ENCODE measurements around the gene BAZ1B.

DNA sequence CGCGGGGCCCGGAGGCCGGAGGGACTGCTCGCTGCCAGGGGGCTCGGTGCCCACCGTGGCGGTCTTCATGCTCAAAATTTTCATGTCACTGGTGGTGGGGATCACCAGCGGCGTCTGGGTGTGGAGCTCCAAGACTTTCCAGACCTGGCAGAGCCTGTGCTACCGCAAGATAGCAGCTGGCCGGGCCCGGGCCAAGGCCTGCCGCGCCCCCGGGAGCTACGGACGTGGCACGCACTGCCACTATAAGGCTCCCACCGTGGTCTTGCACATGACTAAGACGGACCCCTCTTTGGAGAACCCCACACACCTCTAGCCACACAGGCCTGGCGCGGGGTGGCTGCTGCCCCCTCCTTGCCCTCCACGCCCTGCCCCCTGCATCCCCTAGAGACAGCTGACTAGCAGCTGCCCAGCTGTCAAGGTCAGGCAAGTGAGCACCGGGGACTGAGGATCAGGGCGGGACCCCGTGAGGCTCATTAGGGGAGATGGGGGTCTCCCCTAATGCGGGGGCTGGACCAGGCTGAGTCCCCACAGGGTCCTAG lies 86.6 kb downstream of the BAZ1B start:
- no peak for TF ChIP-seq SMC3 (conservative IDR thresholded peaks at IDR 0.05; ENCODE audit: insufficient read depth, low read depth, low read length)
- TF ChIP-seq, protein P1, sequence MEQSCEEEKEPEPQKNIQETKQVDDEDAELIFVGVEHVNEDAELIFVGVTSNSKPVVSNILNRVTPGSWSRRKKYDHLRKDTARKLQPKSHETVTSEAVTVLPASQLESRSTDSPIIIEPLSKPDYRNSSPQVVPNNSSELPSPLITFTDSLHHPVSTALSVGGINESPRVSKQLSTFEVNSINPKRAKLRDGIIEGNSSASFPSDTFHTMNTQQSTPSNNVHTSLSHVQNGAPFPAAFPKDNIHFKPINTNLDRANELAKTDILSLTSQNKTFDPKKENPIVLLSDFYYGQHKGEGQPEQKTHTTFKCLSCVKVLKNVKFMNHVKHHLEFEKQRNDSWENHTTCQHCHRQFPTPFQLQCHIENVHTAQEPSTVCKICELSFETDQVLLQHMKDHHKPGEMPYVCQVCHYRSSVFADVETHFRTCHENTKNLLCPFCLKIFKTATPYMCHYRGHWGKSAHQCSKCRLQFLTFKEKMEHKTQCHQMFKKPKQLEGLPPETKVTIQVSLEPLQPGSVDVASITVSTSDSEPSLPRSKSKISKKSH (CRISPR knock-in tag; IDR thresholded peaks at IDR 0.05) = no peak
- TF ChIP-seq, protein P2, sequence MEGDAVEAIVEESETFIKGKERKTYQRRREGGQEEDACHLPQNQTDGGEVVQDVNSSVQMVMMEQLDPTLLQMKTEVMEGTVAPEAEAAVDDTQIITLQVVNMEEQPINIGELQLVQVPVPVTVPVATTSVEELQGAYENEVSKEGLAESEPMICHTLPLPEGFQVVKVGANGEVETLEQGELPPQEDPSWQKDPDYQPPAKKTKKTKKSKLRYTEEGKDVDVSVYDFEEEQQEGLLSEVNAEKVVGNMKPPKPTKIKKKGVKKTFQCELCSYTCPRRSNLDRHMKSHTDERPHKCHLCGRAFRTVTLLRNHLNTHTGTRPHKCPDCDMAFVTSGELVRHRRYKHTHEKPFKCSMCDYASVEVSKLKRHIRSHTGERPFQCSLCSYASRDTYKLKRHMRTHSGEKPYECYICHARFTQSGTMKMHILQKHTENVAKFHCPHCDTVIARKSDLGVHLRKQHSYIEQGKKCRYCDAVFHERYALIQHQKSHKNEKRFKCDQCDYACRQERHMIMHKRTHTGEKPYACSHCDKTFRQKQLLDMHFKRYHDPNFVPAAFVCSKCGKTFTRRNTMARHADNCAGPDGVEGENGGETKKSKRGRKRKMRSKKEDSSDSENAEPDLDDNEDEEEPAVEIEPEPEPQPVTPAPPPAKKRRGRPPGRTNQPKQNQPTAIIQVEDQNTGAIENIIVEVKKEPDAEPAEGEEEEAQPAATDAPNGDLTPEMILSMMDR (IDR thresholded peaks at IDR 0.05 in 2 of 3, conservative IDR thresholded peaks at IDR 0.05 in 1 of 3; ENCODE audit: insufficient read depth in 2 of 3, low read depth in 1 of 3, low read length in 3 of 3) = no peak
- TF ChIP-seq TAF1 (IDR thresholded peaks at IDR 0.05; ENCODE audit: control insufficient read depth, extremely low read depth, insufficient read depth, low read length, severe bottlenecking) = no peak
- TF ChIP-seq NFYB (IDR thresholded peaks at IDR 0.05; ENCODE audit: extremely low read depth, insufficient read length) = no peak
- TF ChIP-seq CEBPB (tag; IDR thresholded peaks at IDR 0.05) = no peak
